WERI-Rb-1 (cell line): ENCODE data around the gene KRTAP10-10.
"Not testable (repeated sequence)": the region's sequence is repeated elsewhere in the genome, so short reads cannot be mapped to it uniquely, and the experiment has no call there.

ENCODE experiments used
- DNase-seq: peaks from one replicate; pipeline ENCODE4 v3.0.0-alpha.2; 2020
- H3K27ac ChIP-seq: fragments of 250-450 bp; sonication (Bioruptor Pico); 2 replicates; pipeline ENCODE4 v1.5.1; 2020; ENCODE audit warnings: mild to moderate bottlenecking, moderate library complexity
- H3K27me3 ChIP-seq: fragments of 250-450 bp; sonication (Bioruptor Pico); 2 replicates; pipeline ENCODE4 v1.5.1; 2021; ENCODE audit warnings: mild to moderate bottlenecking, low read depth, moderate library complexity; ENCODE audit not compliant: insufficient read depth, severe bottlenecking
- H3K36me3 ChIP-seq: fragments of 250-450 bp; sonication (Bioruptor Pico); 2 replicates; pipeline ENCODE4 v1.5.1; 2020; ENCODE audit warnings: mild to moderate bottlenecking, moderate library complexity
- H3K4me3 ChIP-seq: 2 replicates; pipeline ENCODE4 v1.5.1; 2011; ENCODE audit warnings: low read depth, mild to moderate bottlenecking, control low read depth, low read length
- H3K9me3 ChIP-seq: fragments of 250-450 bp; sonication (Bioruptor Pico); 2 replicates; pipeline ENCODE4 v1.5.1; 2021; ENCODE audit warnings: mild to moderate bottlenecking, moderate library complexity; ENCODE audit not compliant: severe bottlenecking
- CTCF ChIP-seq: IDR thresholded peaks from 2 replicates; pipeline ENCODE4 v1.5.1; 2011; ENCODE audit warnings: low read depth, mild to moderate bottlenecking, control low read depth, inconsistent platforms, low read length

The KRTAP10-10 gene

GRCh38 chr21:44603109-44603875 is 33.9 kb upstream of the KRTAP10-10 start:
- H3K27me3 ChIP-seq = no peaks in the 10 kb centered on the region
- no peak for TF ChIP-seq CTCF

GRCh38 chr21:44603911-44604310 is 33.2 kb upstream of the KRTAP10-10 start:
- no peak for DNase-seq
- Histone ChIP-seq H3K27me3 (no peaks in the 10 kb centered on the region), H3K9me3 (peaks cover 10% of the 10 kb centered on the region), H3K36me3 (no peaks in the 10 kb centered on the region), H3K27ac (no peak overlapping the region), H3K4me3 (no peak overlapping the region)
- TF ChIP-seq CTCF = no peak

More at GRCh38 chr21:44603109-44603875, 33.9 kb upstream of the KRTAP10-10 start:
- Histone ChIP-seq H3K36me3 (no peaks in the 10 kb centered on the region), H3K9me3 (peaks cover 13% of the 10 kb centered on the region), H3K4me3 (no peak overlapping the region), H3K27ac (no peak overlapping the region)
- DNase-seq = no peak

- no peak for TF ChIP-seq CTCF
- Histone ChIP-seq H3K9me3 (peaks cover 27% of the 10 kb centered on the region), H3K36me3 (no peaks in the 10 kb centered on the region), H3K4me3 (no peak overlapping the region), H3K27ac (no peak overlapping the region), H3K27me3 (no peaks in the 10 kb centered on the region)
- DNase-seq = no peak
These were observed 30.7 kb upstream of the KRTAP10-10 start for GRCh38 chr21:44606495-44606894.

- H3K4me3 ChIP-seq = no peak overlapping the region
- no peaks in the 10 kb centered on the region for H3K36me3 ChIP-seq
- no peak for TF ChIP-seq CTCF
- H3K27me3 ChIP-seq = no peaks in the 10 kb centered on the region
- no peak for DNase-seq
- no peak overlapping the region for H3K27ac ChIP-seq
- peaks cover 27% of the 10 kb centered on the region for H3K9me3 ChIP-seq
These were observed 28.0 kb upstream of the KRTAP10-10 start for GRCh38 chr21:44609193-44609592.

- not testable (repeated sequence) for DNase-seq, H3K27me3 ChIP-seq, H3K27ac ChIP-seq, H3K4me3 ChIP-seq, H3K36me3 ChIP-seq
- peaks cover 21% of the 10 kb centered on the region for H3K9me3 ChIP-seq
These were observed 26.9 kb upstream of the KRTAP10-10 start for GRCh38 chr21:44610157-44610843.

GRCh38 chr21:44611551-44611950 is 25.6 kb upstream of the KRTAP10-10 start:
- TF ChIP-seq CTCF = no peak
- Histone ChIP-seq H3K27ac (no peak overlapping the region), H3K36me3 (no peaks in the 10 kb centered on the region), H3K9me3 (peaks cover 21% of the 10 kb centered on the region), H3K27me3 (no peaks in the 10 kb centered on the region), H3K4me3 (no peak overlapping the region)
- no peak for DNase-seq
